SK-N-SH treated with all-trans-retinoic acid at 6 μM for 48 hours (cell line): Measurements from ENCODE around the gene ZNF496.

Experiments
- ATAC-seq: fragments of 200-7000 bp; cut with Tn5 transposase; 3 replicates; pipeline ENCODE4 v1.9.1; 2020; ENCODE audit warnings: mild to moderate bottlenecking, moderate library complexity
- BACH2 ChIP-seq: fragments of 250-450 bp; sonication (Bioruptor Pico); IDR thresholded peaks from 2 replicates; pipeline ENCODE4 v1.9.0; 2021; ENCODE audit warnings: mild to moderate bottlenecking, borderline replicate concordance
- CSDC2 ChIP-seq: fragments of 250-450 bp; sonication (Bioruptor Pico); IDR thresholded peaks from 2 replicates; pipeline ENCODE4 v1.5.0; 2020; ENCODE audit warnings: mild to moderate bottlenecking, moderate library complexity
- ESRRG ChIP-seq: fragments of 250-450 bp; sonication (Bioruptor Pico); IDR thresholded peaks from 2 replicates; pipeline ENCODE4 v1.6.1; 2021; ENCODE audit warnings: mild to moderate bottlenecking
- GLIS3 ChIP-seq: fragments of 250-450 bp; sonication (Bioruptor Pico); IDR thresholded peaks from 2 replicates; pipeline ENCODE4 v1.5.0; 2020; ENCODE audit warnings: mild to moderate bottlenecking, moderate library complexity
- ISL1 ChIP-seq: fragments of 250-450 bp; sonication (Bioruptor Pico); IDR thresholded peaks from 2 replicates; pipeline ENCODE4 v2.1.2; 2022; ENCODE audit warnings: mild to moderate bottlenecking, moderate library complexity
- OSR1 ChIP-seq: fragments of 250-450 bp; sonication (Bioruptor Pico); IDR thresholded peaks from 2 replicates; pipeline ENCODE4 v1.8.0; 2022; ENCODE audit warnings: moderate library complexity, mild to moderate bottlenecking, inconsistent platforms
- PPARA ChIP-seq: fragments of 250-450 bp; sonication (Bioruptor Pico); IDR thresholded peaks from 2 replicates; pipeline ENCODE4 v1.5.0; 2020; ENCODE audit warnings: mild to moderate bottlenecking, borderline replicate concordance
- RARB ChIP-seq: fragments of 250-450 bp; sonication (Bioruptor Pico); IDR thresholded peaks from 2 replicates; pipeline ENCODE4 v1.8.0; 2021; ENCODE audit warnings: mild to moderate bottlenecking, moderate library complexity
- SNAI2 ChIP-seq: fragments of 250-450 bp; sonication (Bioruptor Pico); IDR thresholded peaks from 2 replicates; pipeline ENCODE4 v1.5.0; 2020; ENCODE audit warnings: mild to moderate bottlenecking, moderate library complexity
- TCF4 ChIP-seq: fragments of 250-450 bp; sonication (Bioruptor Pico); IDR thresholded peaks from 2 replicates; pipeline ENCODE4 v1.8.0; 2021; ENCODE audit warnings: mild to moderate bottlenecking, moderate library complexity, borderline replicate concordance
- TOX ChIP-seq: fragments of 250-450 bp; sonication (Bioruptor Pico); IDR thresholded peaks from 2 replicates; pipeline ENCODE4 v1.8.0; 2021; ENCODE audit warnings: mild to moderate bottlenecking, moderate library complexity, borderline replicate concordance
- ZFP3 ChIP-seq: fragments of 250-450 bp; sonication (Bioruptor Pico); IDR thresholded peaks from 2 replicates; pipeline ENCODE4 v1.5.0; 2020; ENCODE audit warnings: mild to moderate bottlenecking, moderate library complexity
- ZFP30 ChIP-seq: fragments of 450-650 bp; formaldehyde crosslinking; IDR thresholded peaks from 2 replicates; pipeline ENCODE4 v1.5.0; 2022; ENCODE audit warnings: mild to moderate bottlenecking, moderate library complexity
- ZNF565 ChIP-seq: fragments of 450-650 bp; formaldehyde crosslinking; conservative IDR thresholded peaks from 2 replicates; pipeline ENCODE4 v1.5.0; 2020; ENCODE audit warnings: low read depth, mild to moderate bottlenecking, moderate library complexity
- ZNF70 ChIP-seq: fragments of 450-650 bp; formaldehyde crosslinking; IDR thresholded peaks from 2 replicates; pipeline ENCODE4 v1.5.0; 2020; ENCODE audit warnings: mild to moderate bottlenecking, moderate library complexity
- ZNF8 ChIP-seq: fragments of 450-650 bp; formaldehyde crosslinking; IDR thresholded peaks from 2 replicates; pipeline ENCODE4 v1.5.0; 2020; ENCODE audit warnings: mild to moderate bottlenecking, moderate library complexity
- TF ChIP-seq, protein P1 (sequence below): fragments of 250-450 bp; sonication (Bioruptor Pico); IDR thresholded peaks from 2 replicates; pipeline ENCODE4 v1.8.0; 2021; ENCODE audit warnings: low read depth, mild to moderate bottlenecking, moderate library complexity, borderline replicate concordance
- TF ChIP-seq, protein P2 (sequence below): fragments of 250-450 bp; sonication (Bioruptor Pico); IDR thresholded peaks from 2 replicates; pipeline ENCODE4 v1.5.1; 2020; ENCODE audit warnings: low read depth, mild to moderate bottlenecking, moderate library complexity
- TF ChIP-seq, protein P3 (sequence below): fragments of 250-450 bp; sonication (Bioruptor Pico); IDR thresholded peaks from 2 replicates; pipeline ENCODE4 v1.5.0; 2020; ENCODE audit warnings: mild to moderate bottlenecking, moderate library complexity
- TF ChIP-seq, protein P4 (sequence below): fragments of 250-450 bp; sonication (Bioruptor Pico); IDR thresholded peaks from 2 replicates; pipeline ENCODE4 v1.8.0; 2020; ENCODE audit warnings: mild to moderate bottlenecking, moderate library complexity, borderline replicate concordance

The ZNF496 gene

DNA sequence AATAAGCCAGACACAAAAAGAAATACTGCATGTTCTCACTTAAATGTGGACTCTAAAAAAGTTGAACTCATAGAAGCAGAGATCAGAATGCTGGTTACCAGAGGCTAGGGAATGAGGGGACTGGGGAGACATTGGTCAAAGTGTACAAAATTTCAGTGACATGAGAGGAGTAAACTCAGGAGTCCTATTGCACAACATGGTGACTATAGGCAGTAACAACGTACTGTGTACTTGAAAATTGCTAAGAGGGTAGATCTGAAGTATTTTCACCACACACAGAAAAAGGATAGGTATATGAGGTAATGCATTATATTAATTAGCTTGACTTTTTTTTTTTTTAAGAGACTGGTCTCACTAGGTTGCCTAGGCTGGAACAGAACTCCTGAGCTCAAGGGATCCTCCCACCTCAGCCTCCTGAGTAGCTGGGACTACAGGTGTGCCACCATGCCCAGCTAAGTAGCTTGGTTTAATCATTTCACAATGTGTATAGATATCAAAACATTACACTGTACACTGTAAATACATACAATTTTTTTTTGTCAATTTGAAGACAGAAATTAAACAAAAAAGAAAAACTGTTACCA lies 7.4 kb downstream of the ZNF496 start (continued):
- TF ChIP-seq ZFP30 (no peak), TCF4 (CRISPR knock-in tag) (no peak), ZNF8 (no peak), BACH2 (no peak), ZFP3 (CRISPR knock-in tag) (no peak), OSR1 (CRISPR knock-in tag) (no peak), CSDC2 (CRISPR knock-in tag) (no peak)
- TF ChIP-seq, protein P1, sequence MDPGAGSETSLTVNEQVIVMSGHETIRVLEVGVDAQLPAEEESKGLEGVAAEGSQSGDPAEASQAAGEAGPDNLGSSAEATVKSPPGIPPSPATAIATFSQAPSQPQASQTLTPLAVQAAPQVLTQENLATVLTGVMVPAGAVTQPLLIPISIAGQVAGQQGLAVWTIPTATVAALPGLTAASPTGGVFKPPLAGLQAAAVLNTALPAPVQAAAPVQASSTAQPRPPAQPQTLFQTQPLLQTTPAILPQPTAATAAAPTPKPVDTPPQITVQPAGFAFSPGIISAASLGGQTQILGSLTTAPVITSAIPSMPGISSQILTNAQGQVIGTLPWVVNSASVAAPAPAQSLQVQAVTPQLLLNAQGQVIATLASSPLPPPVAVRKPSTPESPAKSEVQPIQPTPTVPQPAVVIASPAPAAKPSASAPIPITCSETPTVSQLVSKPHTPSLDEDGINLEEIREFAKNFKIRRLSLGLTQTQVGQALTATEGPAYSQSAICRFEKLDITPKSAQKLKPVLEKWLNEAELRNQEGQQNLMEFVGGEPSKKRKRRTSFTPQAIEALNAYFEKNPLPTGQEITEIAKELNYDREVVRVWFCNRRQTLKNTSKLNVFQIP (CRISPR knock-in tag): no peak
- TF ChIP-seq, protein P2, sequence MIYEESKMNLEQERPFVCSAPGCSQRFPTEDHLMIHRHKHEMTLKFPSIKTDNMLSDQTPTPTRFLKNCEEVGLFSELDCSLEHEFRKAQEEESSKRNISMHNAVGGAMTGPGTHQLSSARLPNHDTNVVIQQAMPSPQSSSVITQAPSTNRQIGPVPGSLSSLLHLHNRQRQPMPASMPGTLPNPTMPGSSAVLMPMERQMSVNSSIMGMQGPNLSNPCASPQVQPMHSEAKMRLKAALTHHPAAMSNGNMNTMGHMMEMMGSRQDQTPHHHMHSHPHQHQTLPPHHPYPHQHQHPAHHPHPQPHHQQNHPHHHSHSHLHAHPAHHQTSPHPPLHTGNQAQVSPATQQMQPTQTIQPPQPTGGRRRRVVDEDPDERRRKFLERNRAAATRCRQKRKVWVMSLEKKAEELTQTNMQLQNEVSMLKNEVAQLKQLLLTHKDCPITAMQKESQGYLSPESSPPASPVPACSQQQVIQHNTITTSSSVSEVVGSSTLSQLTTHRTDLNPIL (CRISPR knock-in tag): no peak

DNA sequence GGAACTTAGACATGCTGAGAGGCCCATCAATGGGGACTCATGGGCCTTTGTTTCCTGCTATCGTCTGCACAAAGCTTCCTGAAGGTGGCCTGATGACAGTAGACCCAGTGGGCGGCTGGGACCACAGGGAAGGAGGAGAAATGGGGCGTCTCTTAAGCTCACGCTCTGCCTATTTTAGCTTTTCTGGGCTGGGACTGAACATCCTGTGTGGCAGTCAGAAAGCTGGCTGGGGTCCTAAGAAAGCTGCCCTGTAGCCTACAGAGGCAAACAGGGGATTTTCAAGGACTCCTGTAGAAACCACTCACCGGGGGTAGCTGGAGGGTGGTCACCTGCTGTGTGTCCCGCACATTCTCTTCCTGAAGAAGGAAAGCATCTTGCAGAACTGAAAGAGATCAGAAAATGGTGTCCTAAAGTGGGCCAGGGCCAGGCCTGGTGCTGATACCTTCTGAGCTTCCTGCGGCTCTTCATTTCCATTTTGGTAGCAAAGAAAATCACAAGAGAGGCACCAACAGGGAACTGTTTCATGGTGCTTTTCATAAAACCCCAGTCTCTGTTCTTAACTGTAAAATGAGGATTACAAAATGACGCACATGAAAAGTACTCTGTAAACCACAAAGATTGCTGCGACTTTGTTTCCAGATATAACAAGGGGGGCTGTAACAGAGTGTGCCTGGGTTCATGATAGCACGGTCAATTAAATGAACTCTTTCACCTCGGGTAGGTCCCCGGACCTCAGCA lies 8.6 kb downstream of the ZNF496 start:
- TF ChIP-seq, protein P3, sequence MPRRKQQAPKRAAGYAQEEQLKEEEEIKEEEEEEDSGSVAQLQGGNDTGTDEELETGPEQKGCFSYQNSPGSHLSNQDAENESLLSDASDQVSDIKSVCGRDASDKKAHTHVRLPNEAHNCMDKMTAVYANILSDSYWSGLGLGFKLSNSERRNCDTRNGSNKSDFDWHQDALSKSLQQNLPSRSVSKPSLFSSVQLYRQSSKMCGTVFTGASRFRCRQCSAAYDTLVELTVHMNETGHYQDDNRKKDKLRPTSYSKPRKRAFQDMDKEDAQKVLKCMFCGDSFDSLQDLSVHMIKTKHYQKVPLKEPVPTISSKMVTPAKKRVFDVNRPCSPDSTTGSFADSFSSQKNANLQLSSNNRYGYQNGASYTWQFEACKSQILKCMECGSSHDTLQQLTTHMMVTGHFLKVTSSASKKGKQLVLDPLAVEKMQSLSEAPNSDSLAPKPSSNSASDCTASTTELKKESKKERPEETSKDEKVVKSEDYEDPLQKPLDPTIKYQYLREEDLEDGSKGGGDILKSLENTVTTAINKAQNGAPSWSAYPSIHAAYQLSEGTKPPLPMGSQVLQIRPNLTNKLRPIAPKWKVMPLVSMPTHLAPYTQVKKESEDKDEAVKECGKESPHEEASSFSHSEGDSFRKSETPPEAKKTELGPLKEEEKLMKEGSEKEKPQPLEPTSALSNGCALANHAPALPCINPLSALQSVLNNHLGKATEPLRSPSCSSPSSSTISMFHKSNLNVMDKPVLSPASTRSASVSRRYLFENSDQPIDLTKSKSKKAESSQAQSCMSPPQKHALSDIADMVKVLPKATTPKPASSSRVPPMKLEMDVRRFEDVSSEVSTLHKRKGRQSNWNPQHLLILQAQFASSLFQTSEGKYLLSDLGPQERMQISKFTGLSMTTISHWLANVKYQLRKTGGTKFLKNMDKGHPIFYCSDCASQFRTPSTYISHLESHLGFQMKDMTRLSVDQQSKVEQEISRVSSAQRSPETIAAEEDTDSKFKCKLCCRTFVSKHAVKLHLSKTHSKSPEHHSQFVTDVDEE (CRISPR knock-in tag): no peak
- TF ChIP-seq ZFP30 (no peak), RARB (CRISPR knock-in tag) (no peak), GLIS3 (no peak), ZNF70 (CRISPR knock-in tag) (no peak), TOX (no peak), OSR1 (CRISPR knock-in tag) (no peak), PPARA (CRISPR knock-in tag) (no peak), ISL1 (CRISPR knock-in tag) (no peak), ZFP3 (CRISPR knock-in tag) (no peak), ZNF8 (no peak), SNAI2 (CRISPR knock-in tag) (no peak)
- TF ChIP-seq, protein P1 (CRISPR knock-in tag): no peak
- TF ChIP-seq, protein P2 (CRISPR knock-in tag): no peak
- TF ChIP-seq, all 23 proteins: peak for 0
- no peak for ATAC-seq

DNA sequence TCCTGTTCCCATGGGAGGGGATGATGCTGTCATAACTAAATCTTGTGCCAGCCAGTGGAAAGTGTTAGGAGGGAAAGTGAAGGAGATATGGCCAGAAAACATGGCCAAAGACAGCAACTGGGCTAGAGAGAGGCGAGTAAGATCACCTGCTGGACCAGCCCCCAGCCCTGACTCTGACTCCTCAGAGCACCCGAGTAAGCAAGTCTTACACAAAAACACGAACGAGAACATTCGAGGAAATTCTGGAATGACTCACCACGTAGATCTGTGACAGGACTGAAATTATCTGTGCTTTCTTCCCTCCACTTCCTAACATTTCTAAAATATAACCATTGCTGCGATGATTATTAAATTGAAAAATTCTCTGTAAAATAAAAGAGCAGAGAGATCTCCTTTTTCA lies 9.2 kb downstream of the ZNF496 start:
- no peak for ATAC-seq

More for the DNA sequence above, 9.2 kb downstream of the ZNF496 start:
- TF ChIP-seq PPARA (CRISPR knock-in tag): no peak
- TF ChIP-seq ESRRG (CRISPR knock-in tag): no peak
- TF ChIP-seq, protein P4, sequence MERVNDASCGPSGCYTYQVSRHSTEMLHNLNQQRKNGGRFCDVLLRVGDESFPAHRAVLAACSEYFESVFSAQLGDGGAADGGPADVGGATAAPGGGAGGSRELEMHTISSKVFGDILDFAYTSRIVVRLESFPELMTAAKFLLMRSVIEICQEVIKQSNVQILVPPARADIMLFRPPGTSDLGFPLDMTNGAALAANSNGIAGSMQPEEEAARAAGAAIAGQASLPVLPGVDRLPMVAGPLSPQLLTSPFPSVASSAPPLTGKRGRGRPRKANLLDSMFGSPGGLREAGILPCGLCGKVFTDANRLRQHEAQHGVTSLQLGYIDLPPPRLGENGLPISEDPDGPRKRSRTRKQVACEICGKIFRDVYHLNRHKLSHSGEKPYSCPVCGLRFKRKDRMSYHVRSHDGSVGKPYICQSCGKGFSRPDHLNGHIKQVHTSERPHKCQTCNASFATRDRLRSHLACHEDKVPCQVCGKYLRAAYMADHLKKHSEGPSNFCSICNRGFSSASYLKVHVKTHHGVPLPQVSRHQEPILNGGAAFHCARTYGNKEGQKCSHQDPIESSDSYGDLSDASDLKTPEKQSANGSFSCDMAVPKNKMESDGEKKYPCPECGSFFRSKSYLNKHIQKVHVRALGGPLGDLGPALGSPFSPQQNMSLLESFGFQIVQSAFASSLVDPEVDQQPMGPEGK (CRISPR knock-in tag): no peak
- TF ChIP-seq, protein P1 (CRISPR knock-in tag): no peak
- TF ChIP-seq ZNF565: no peak
- no peak for TF ChIP-seq ZNF8
- TF ChIP-seq ISL1 (CRISPR knock-in tag): no peak
- TF ChIP-seq, protein P3 (CRISPR knock-in tag): no peak
- TF ChIP-seq OSR1 (CRISPR knock-in tag): no peak
- no peak for TF ChIP-seq ZNF70 (CRISPR knock-in tag)
- TF ChIP-seq, all 23 proteins: peak for 0
